HCT116 (cell line): ENCODE results near the gene AMD1. TPM values are rescaled to one million over a fixed set of nuclear protein-coding genes. Genes with fewer than 3 reads are reported as not detected.

ENCODE experiments used
- ATAC-seq: fragments of 200-7000 bp; cut with Tn5 transposase; 2 replicates; pipeline ENCODE4 v1.9.1; 2020; ENCODE audit warnings: mild to moderate bottlenecking, moderate library complexity
- BruUV-seq: library from RNA; stranded (reverse); fragments of 400-500 nt; replicated peaks from 2 replicates; lab custom pipeline; 2021; lab: Mats Ljungman, UMichigan
- CTCF ChIA-PET: fragments of 300-600 bp; sonication (Branson Sonifier 250); formaldehyde crosslinking; loops from one replicate; lab custom pipeline; 2021; ENCODE audit warnings: antibody characterized with exemption; lab: Charles Lee
- POLR2A ChIA-PET: fragments of 300-600, 350-600 bp; sonication (Branson Sonifier 250); formaldehyde crosslinking; loops from one replicate; lab custom pipeline; 2021; ENCODE audit warnings: antibody characterized with exemption; lab: Charles Lee
- RAD21 ChIA-PET, 2 experiments: fragments of 300-600 bp; sonication (Branson Sonifier 250); formaldehyde crosslinking; loops; one replicate each; lab custom pipeline; 2023; ENCODE audit warnings: low total read pairs in 2 of 2; ENCODE audit not compliant: uncharacterized antibody in 2 of 2, unreplicated experiment in 2 of 2, low non-redundant PET in 1 of 2; lab: Charles Lee
- DNase-seq: peaks from one replicate; pipeline ENCODE4 v3.0.0-alpha.2; 2010; ENCODE audit warnings: low read depth, low spot score
- H2AFZ ChIP-seq: fragments of 200-600 bp; shearing (Covaris generic), sonication (generic); 2 replicates; pipeline ENCODE4 v1.6.1; 2017; ENCODE audit warnings: low read depth, mixed run types, mixed read lengths, antibody characterized with exemption, low read length; ENCODE audit not compliant: poor library complexity, severe bottlenecking
- H3K27ac ChIP-seq: 2 replicates; pipeline ENCODE4 v1.5.1; 2012; ENCODE audit warnings: low read depth, low read length
- H3K27me3 ChIP-seq: fragments of 200-600 bp; sonication (generic); 2 replicates; pipeline ENCODE4 v1.6.1; 2016; ENCODE audit warnings: mixed run types, low read length, mixed read lengths; ENCODE audit not compliant: insufficient read depth
- H3K36me3 ChIP-seq, 2 experiments: fragments of 200-500 bp in 1 of 2; fragments of 200-600 bp in 1 of 2; sonication (Bioruptor generic) in 1 of 2; sonication (generic) in 1 of 2; 2 replicates each; pipeline versions ENCODE4 v1.5.1 to v1.6.1; 2014 to 2016; ENCODE audit warnings: low read length in 2 of 2, inconsistent platforms in 1 of 2, mixed read lengths in 1 of 2, mixed run types in 1 of 2; ENCODE audit not compliant: insufficient read depth in 2 of 2, control insufficient read depth in 1 of 2
- H3K4me1 ChIP-seq, 2 experiments: fragments of 200-600 bp in 1 of 2; sonication (generic) in 1 of 2; 2 replicates each; pipeline versions ENCODE4 v1.5.1 to v1.6.1; 2012 to 2017; ENCODE audit warnings: low read length in 2 of 2, inconsistent platforms in 1 of 2, mild to moderate bottlenecking in 1 of 2, mixed read lengths in 1 of 2, mixed run types in 1 of 2, moderate library complexity in 1 of 2; ENCODE audit not compliant: insufficient read depth in 2 of 2, control insufficient read depth in 1 of 2
- H3K4me2 ChIP-seq: fragments of 200-600 bp; sonication (generic); 2 replicates; pipeline ENCODE4 v1.6.1; 2017; ENCODE audit warnings: mixed run types, low read length, mixed read lengths
- H3K4me3 ChIP-seq, 2 experiments: fragments of 200-600 bp in 1 of 2; sonication (generic) in 1 of 2; replicated peaks in 1 of 2; 2 replicates each; pipeline ENCODE4 v1.5.1; 2011 to 2016; ENCODE audit warnings: low read length in 2 of 2, control low read depth in 1 of 2, low read depth in 1 of 2, mild to moderate bottlenecking in 1 of 2, mixed read lengths in 1 of 2, mixed run types in 1 of 2
- H3K79me2 ChIP-seq: fragments of 200-600 bp; sonication (generic); 2 replicates; pipeline ENCODE4 v1.6.1; 2017; ENCODE audit warnings: mild to moderate bottlenecking, mixed run types, low read length, moderate library complexity, mixed read lengths; ENCODE audit not compliant: insufficient read depth
- H3K9ac ChIP-seq: fragments of 200-600 bp; sonication (generic); 2 replicates; pipeline ENCODE4 v1.6.1; 2016; ENCODE audit warnings: low read length, mixed read lengths
- H3K9me2 ChIP-seq: fragments of 200-600 bp; sonication (generic), shearing (Covaris generic); 2 replicates; pipeline ENCODE4 v1.6.1; 2017; ENCODE audit warnings: mixed run types, mild to moderate bottlenecking, moderate library complexity; ENCODE audit not compliant: insufficient read depth
- H3K9me3 ChIP-seq, 2 experiments: fragments of 200-500 bp in 1 of 2; fragments of 200-600 bp in 1 of 2; sonication (Bioruptor generic) in 1 of 2; sonication (generic) in 1 of 2; 2 replicates each; pipeline ENCODE4 v1.6.1; 2014 to 2017; ENCODE audit warnings: low read length in 2 of 2, mixed read lengths in 2 of 2, inconsistent platforms in 1 of 2, low read depth in 1 of 2, mild to moderate bottlenecking in 1 of 2, mixed run types in 1 of 2, moderate library complexity in 1 of 2; ENCODE audit not compliant: control insufficient read depth in 1 of 2, insufficient read depth in 1 of 2
- H4K20me1 ChIP-seq: fragments of 200-600 bp; sonication (generic), shearing (Covaris generic); 2 replicates; pipeline ENCODE4 v1.6.1; 2017; ENCODE audit warnings: mixed run types, mild to moderate bottlenecking, moderate library complexity; ENCODE audit not compliant: insufficient read depth
- CTCF ChIP-seq, 3 experiments: fragments of 200-600 bp in 1 of 3; sonication (generic) in 1 of 3; IDR thresholded peaks in 2 of 3; conservative IDR thresholded peaks in 1 of 3; 2 replicates each; pipeline ENCODE4 v1.5.1; 2012 to 2017; ENCODE audit warnings: low read depth in 2 of 3, low read length in 2 of 3, antibody characterized with exemption in 1 of 3, borderline replicate concordance in 1 of 3, control low read depth in 1 of 3, mild to moderate bottlenecking in 1 of 3, mixed read lengths in 1 of 3, mixed run types in 1 of 3, moderate library complexity in 1 of 3; ENCODE audit not compliant: insufficient read depth in 1 of 3
- EGR1 ChIP-seq: IDR thresholded peaks from 2 replicates; pipeline ENCODE4 v1.6.1; 2012; ENCODE audit warnings: low read depth
- MAX ChIP-seq: IDR thresholded peaks from 2 replicates; pipeline ENCODE4 v1.6.1; 2012
- POLR2A ChIP-seq: IDR thresholded peaks from 2 replicates; pipeline ENCODE4 v1.7.0; 2011; ENCODE audit warnings: borderline replicate concordance; ENCODE audit not compliant: insufficient read depth, insufficient read length; ENCODE audit errors: extremely low read depth
- POLR2AphosphoS5 ChIP-seq: IDR thresholded peaks from 2 replicates; pipeline ENCODE4 v1.6.1; 2011; ENCODE audit warnings: mild to moderate bottlenecking, low read depth, low read length, moderate library complexity
- RAD21 ChIP-seq: IDR thresholded peaks from 2 replicates; pipeline ENCODE4 v1.6.1; 2012; ENCODE audit warnings: low read depth, mild to moderate bottlenecking
- TCF7L2 ChIP-seq: IDR thresholded peaks from 2 replicates; pipeline ENCODE4 v1.7.0; 2011; ENCODE audit warnings: borderline replicate concordance, inconsistent platforms; ENCODE audit not compliant: insufficient read depth, insufficient read length; ENCODE audit errors: extremely low read depth
- ZFX ChIP-seq: fragments of 450-650 bp; IDR thresholded peaks from 2 replicates; pipeline ENCODE4 v1.6.1; 2017
- intact Hi-C: fragments of 100-400 bp; cut with micrococcal nuclease; formaldehyde crosslinking; loops from 2 replicates; pipeline ENCODE4 v1.10.0; 2022
- total RNA-seq: library from RNA; stranded (reverse); gene quantifications from one replicate; pipeline ENCODE4 v1.2.1, GENCODE V29; 2021; ENCODE audit not compliant: unreplicated experiment

Gene AMD1
- total RNA-seq, 1 experiment from 2014 or later, result 71.4 TPM

- no peak for TF ChIP-seq MAX
- TF ChIP-seq TCF7L2, result no peak
- no peak for TF ChIP-seq ZFX
- TF ChIP-seq POLR2AphosphoS5, result no peak
- no peak for TF ChIP-seq CTCF (IDR thresholded peaks at IDR 0.05 in 2 of 3, conservative IDR thresholded peaks at IDR 0.05 in 1 of 3; ENCODE audit: borderline replicate concordance in 1 of 3, insufficient read depth in 1 of 3, low read depth in 2 of 3, low read length in 2 of 3)
- TF ChIP-seq RAD21, result no peak
- no peak for TF ChIP-seq EGR1
- no peak for TF ChIP-seq POLR2A
- ChIA-PET POLR2A (interaction anchor here (2.3 kb wide), 1 partner anchor 9 kb away, joined by 15 read pairs; no protein-coding TSS in a partner anchor), RAD21 (no interaction called here), CTCF (interaction anchor here (1.1 to 1.8 kb wide), 2 partner anchors 10 to 195 kb away, joined by 3 to 10 read pairs; no protein-coding TSS in a partner anchor)
- Histone ChIP-seq H3K9me2 (no peaks in the 10 kb centered on the region), H3K36me3 (peaks cover 0 to 4% of the 10 kb centered on the region in 2 experiments; a peak in 1 of 4 replicates), H3K79me2 (peaks cover 81% of the 10 kb centered on the region), H3K9me3 (no peaks in the 10 kb centered on the region), H3K9ac (no peak overlapping the region; the same call in 1 of the 2 replicates), H3K4me2 (peak overlapping the region; percentile 89; the same call in 1 of the 2 replicates), H3K4me1 (peaks cover 18 to 55% of the 10 kb centered on the region in 2 experiments), H3K4me3 (no peak overlapping the region), H2AFZ (no peak overlapping the region), H3K27me3 (no peaks in the 10 kb centered on the region), H4K20me1 (peaks cover 66% of the 10 kb centered on the region), H3K27ac (no peak overlapping the region)
- intact Hi-C loops, result loop anchor here (5.0 kb wide), 2 partner anchors 175 to 350 kb away; no protein-coding TSS in a partner anchor
- ATAC-seq (no peak), DNase-seq (no peak)
- no TSS peak for BruUV-seq
Observed at GRCh38 chr6:110877569-110877968, 3.0 kb downstream of the AMD1 start.
